ENCODE measurements around the gene TEDC1. TPM values are rescaled to one million over a fixed set of nuclear protein-coding genes. Genes with fewer than 3 reads are reported as not detected.

Gene TEDC1
- polyA plus RNA-seq, 2 donors: 11.8 to 17.6 TPM

DNA sequence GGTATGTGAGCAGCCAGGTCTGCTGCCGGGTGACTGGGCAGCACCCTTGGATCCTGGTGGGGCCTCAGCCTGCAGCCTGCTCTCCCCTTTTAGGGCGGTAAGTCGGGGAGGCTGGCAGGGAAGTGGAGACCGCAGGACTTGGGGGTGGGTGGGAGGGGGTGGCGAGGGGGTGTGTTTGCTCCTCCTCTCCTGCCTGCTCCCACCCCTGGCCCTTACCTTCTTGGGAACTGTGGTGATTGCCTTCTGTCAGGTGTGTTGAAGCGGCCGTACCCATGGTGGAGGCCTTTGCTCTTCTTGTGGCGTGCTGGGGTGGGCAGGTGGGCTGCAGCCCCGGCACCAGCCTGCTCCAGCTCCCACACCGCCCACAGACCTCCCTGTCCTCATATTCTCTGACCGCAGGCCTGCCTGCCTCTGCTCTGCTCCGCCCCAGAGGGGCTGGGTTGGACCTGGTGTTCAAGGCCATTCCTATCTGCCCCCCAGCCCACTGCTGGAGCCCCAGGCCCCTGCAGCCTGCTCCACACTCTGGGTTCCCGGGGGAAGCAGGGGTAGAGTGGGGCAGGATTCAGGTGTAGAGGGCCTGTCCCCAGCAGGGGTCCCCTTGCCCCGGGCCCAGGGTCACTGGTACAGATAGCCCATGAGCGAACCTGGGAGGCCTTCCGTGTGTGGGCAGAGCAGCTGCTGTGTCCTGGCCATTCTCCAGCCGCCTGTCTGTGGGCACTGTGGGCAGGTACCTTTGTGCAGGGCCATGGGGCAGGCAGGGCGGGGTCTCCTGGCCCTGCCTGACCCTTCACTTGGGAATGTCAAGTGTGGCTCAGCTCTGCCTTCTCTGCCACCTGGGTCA lies 5.2 kb downstream of the TEDC1 start:
- H3K4me1 ChIP-seq (ENCODE audit: control insufficient read depth in 2 of 2, insufficient read depth in 2 of 2, low read length in 1 of 2): peaks cover 4 to 15% of the 10 kb centered on the region in 2 donors
- H3K27me3 ChIP-seq (ENCODE audit: control insufficient read depth in 1 of 2, insufficient read depth in 2 of 2, low read length in 2 of 2): no peaks in the 10 kb centered on the region
- no peaks in the 10 kb centered on the region for H3K9me3 ChIP-seq (ENCODE audit: control insufficient read depth in 2 of 2, insufficient read depth in 1 of 2, low read depth in 1 of 2, low read length in 1 of 2)
- no peak overlapping the region for H3K4me3 ChIP-seq (ENCODE audit: low read depth in 1 of 2, low read length in 2 of 2)
- 70 to 81% methylated on average over 17 to 18 of the region's 18 CpGs for WGBS, 2 donors
- H3K27ac ChIP-seq (ENCODE audit: low read depth in 2 of 2, low read length in 1 of 2): no peak overlapping the region
- peaks cover 0 to 9% of the 10 kb centered on the region in 2 donors for H3K36me3 ChIP-seq (ENCODE audit: control insufficient read depth in 2 of 2, insufficient read depth in 2 of 2, low read length in 1 of 2)

DNA sequence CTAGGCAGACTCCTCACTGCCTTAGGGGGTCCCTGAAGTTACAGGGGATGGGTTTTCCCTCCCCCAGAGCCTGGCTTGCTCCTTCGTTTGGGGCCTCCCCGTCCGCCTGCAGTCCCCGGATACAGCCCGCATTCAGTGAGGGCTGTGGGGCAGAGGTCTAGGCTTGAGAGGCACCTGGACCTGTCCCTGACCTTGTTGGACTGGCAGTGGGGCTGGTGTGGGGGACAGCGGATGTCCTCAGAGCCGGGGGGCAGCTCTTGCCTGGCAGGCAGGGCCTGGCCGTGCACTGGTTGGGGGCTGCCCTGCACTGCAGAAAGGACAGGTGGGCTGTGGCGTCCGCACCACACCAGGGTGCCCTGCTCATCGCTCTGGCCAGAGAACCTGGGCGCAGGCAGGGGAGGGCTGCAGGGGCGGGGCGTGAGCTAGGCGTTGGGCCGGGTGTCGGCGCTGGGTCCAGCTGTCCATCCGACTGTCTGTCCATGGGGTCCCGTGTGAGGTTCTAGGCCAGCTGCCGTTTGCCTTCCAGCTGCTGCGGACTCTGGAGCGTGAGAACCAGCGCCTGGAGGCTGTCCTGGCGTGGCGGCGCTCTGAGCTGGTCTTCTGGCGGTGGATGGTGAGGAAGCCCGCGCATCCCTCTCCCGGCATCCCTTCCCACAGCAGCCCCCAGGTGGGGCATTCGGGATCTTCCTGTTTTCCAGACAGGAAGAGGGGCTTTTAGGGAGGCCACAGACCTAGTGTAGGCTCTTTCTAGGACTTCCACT lies 6.0 kb downstream of the TEDC1 start:
- H3K9me3 ChIP-seq (ENCODE audit: control insufficient read depth in 2 of 2, insufficient read depth in 1 of 2, low read depth in 1 of 2, low read length in 1 of 2): no peaks in the 10 kb centered on the region
- H3K27ac ChIP-seq (ENCODE audit: low read depth in 2 of 2, low read length in 1 of 2): no peak overlapping the region
- no peak overlapping the region for H3K4me3 ChIP-seq (ENCODE audit: low read depth in 1 of 2, low read length in 2 of 2)
- WGBS, 2 donors: 93 to 94% methylated on average over 30 to 32 of the region's 32 CpGs
- peaks cover under 1 to 13% of the 10 kb centered on the region in 2 donors for H3K4me1 ChIP-seq (ENCODE audit: control insufficient read depth in 2 of 2, insufficient read depth in 2 of 2, low read length in 1 of 2)
- peaks cover 0 to 9% of the 10 kb centered on the region in 2 donors for H3K36me3 ChIP-seq (ENCODE audit: control insufficient read depth in 2 of 2, insufficient read depth in 2 of 2, low read length in 1 of 2)
- no peaks in the 10 kb centered on the region for H3K27me3 ChIP-seq (ENCODE audit: control insufficient read depth in 1 of 2, insufficient read depth in 2 of 2, low read length in 2 of 2)

DNA sequence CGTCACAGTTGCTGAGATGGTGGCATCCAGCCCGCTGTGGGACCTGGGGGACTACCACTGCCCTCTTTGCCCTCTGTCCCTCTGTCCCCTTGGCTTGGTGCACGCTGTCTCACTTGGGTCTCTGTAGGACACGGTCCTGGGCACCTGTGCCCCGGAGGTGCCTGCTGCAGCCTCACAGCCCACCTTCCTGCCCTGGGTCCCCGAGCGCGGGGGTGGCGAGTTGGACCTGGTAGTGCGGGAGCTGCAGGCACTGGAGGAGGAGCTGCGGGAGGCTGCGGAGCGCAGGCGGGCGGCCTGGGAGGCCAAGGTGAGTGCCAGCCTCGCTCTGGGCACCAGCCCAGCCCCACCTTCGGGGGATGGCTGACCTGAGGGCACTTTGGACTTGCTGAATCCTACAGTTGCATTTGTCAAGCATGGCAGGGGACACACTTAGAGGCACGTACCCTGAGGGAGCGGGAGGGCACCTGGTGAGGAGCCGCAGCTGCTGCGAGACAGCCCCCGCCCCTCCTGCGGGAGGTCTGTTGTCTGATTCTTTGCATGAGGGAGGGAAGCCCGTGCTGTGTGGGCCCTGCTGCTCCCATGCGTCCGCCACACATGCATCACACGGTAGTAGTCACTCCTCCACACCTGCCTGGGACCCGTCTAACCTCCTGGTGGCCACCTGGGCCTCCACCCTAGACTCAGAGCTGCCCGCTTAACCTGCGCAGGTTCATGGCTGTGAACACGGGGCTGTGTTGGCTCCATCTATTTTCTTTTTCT lies 6.8 kb downstream of the TEDC1 start:
- Histone ChIP-seq H3K4me1 (ENCODE audit: control insufficient read depth in 2 of 2, insufficient read depth in 2 of 2, low read length in 1 of 2) (peaks cover 0 to 9% of the 10 kb centered on the region in 2 donors), H3K9me3 (ENCODE audit: control insufficient read depth in 2 of 2, insufficient read depth in 1 of 2, low read depth in 1 of 2, low read length in 1 of 2) (no peaks in the 10 kb centered on the region), H3K27ac (ENCODE audit: low read depth in 2 of 2, low read length in 1 of 2) (no peak overlapping the region), H3K4me3 (ENCODE audit: low read depth in 1 of 2, low read length in 2 of 2) (no peak overlapping the region), H3K36me3 (ENCODE audit: control insufficient read depth in 2 of 2, insufficient read depth in 2 of 2, low read length in 1 of 2) (peaks cover 0 to 9% of the 10 kb centered on the region in 2 donors), H3K27me3 (ENCODE audit: control insufficient read depth in 1 of 2, insufficient read depth in 2 of 2, low read length in 2 of 2) (no peaks in the 10 kb centered on the region)
- WGBS, 2 donors: 91 to 93% methylated on average over 31 of the region's 31 CpGs

DNA sequence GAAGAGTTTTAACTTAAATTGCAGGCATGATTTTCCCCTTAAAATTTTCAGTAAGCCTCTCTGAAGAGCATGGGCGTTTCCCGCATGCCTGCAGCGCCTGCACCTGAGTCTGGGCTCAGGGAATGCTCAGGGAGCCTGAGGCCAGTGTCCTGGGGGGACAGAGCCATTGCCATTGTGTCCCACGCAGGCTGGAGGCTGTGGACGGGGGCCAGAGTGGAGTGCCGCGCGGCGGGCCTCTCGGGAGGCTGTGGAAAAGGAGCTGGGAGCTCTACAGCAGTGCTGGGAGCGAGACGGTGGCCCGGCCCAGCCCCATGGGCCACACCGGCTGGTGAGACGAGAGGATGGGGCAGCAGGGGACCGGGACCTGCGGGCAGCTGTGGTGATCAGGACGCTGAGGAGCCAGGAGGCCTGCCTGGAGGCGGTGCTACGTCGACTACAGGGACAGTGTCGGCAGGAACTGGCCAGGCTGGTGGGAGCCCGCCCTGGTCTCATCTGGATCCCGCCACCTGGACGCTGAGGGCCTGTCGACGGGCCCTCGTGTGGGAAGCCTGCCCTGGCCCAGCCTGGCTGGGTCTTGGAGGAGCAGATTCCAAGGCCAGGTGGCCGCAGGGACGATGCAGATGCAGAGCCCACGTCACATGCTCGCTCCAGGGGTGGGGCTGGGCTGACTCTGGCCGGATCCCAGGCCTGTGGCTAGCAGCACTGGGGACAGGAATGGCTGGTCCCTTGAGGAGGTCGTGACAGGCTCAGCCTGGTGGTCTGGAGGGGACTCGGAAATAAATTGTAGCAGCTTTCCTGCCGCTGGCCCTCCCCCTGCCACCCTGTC lies 7.6 kb downstream of the TEDC1 start:
- Histone ChIP-seq H3K4me1 (ENCODE audit: control insufficient read depth in 2 of 2, insufficient read depth in 2 of 2, low read length in 1 of 2) (peaks cover 0 to 9% of the 10 kb centered on the region in 2 donors), H3K36me3 (ENCODE audit: control insufficient read depth in 2 of 2, insufficient read depth in 2 of 2, low read length in 1 of 2) (peaks cover 0 to 9% of the 10 kb centered on the region in 2 donors), H3K27me3 (ENCODE audit: control insufficient read depth in 1 of 2, insufficient read depth in 2 of 2, low read length in 2 of 2) (no peaks in the 10 kb centered on the region), H3K4me3 (ENCODE audit: low read depth in 1 of 2, low read length in 2 of 2) (no peak overlapping the region), H3K27ac (ENCODE audit: low read depth in 2 of 2, low read length in 1 of 2) (no peak overlapping the region), H3K9me3 (ENCODE audit: control insufficient read depth in 2 of 2, insufficient read depth in 1 of 2, low read depth in 1 of 2, low read length in 1 of 2) (no peaks in the 10 kb centered on the region)
- WGBS, 2 donors: 89 to 91% methylated on average over 36 of the region's 36 CpGs

DNA sequence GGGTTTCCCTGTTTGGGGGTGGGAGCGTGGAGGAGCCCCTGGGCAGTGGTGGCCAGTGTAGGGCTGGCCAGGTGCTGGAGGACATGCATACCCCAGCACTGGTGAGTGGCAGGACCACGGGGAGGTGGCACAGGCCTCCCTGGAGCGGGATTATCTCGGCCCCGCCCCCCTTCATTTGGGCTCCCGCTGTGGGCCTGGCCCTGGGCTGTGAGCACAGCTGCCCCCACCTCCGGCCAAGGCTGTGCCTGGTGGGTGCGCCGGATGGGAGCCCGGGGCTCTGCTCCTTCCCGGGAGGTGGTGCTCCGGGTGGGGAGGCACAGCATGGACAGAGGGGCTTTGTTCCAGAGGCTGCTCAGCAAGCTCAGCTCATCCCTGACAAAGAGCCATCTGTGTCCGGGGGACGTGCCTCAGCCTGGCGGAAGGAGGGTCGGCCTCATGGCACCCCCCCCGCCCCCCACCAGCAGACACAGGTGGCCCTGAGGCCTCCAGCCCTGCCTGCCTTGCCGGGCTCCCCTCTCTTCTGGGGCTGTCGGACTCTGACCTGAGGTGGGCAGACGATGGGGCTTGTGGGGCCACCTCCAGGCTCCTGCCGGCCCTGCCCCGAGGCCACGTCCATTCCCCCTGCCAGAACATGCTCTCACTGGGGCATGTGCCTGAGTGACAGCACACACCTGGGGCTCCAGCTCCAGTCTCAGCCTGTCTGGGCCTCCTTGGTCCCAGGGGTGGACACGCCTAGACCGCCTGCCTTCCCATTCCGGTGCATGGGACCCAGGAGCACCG lies 8.4 kb downstream of the TEDC1 start:
- WGBS, 2 donors: 50 to 72% methylated on average over 19 to 27 of the region's 27 CpGs
- H3K36me3 ChIP-seq (ENCODE audit: control insufficient read depth in 2 of 2, insufficient read depth in 2 of 2, low read length in 1 of 2): peaks cover 0 to 9% of the 10 kb centered on the region in 2 donors
- no peak overlapping the region for H3K27ac ChIP-seq (ENCODE audit: low read depth in 2 of 2, low read length in 1 of 2)
- no peak overlapping the region for H3K4me3 ChIP-seq (ENCODE audit: low read depth in 1 of 2, low read length in 2 of 2)
- H3K27me3 ChIP-seq (ENCODE audit: control insufficient read depth in 1 of 2, insufficient read depth in 2 of 2, low read length in 2 of 2): no peaks in the 10 kb centered on the region
- H3K9me3 ChIP-seq (ENCODE audit: control insufficient read depth in 2 of 2, insufficient read depth in 1 of 2, low read depth in 1 of 2, low read length in 1 of 2): no peaks in the 10 kb centered on the region
- H3K4me1 ChIP-seq (ENCODE audit: control insufficient read depth in 2 of 2, insufficient read depth in 2 of 2, low read length in 1 of 2): peaks cover 0 to 9% of the 10 kb centered on the region in 2 donors

DNA sequence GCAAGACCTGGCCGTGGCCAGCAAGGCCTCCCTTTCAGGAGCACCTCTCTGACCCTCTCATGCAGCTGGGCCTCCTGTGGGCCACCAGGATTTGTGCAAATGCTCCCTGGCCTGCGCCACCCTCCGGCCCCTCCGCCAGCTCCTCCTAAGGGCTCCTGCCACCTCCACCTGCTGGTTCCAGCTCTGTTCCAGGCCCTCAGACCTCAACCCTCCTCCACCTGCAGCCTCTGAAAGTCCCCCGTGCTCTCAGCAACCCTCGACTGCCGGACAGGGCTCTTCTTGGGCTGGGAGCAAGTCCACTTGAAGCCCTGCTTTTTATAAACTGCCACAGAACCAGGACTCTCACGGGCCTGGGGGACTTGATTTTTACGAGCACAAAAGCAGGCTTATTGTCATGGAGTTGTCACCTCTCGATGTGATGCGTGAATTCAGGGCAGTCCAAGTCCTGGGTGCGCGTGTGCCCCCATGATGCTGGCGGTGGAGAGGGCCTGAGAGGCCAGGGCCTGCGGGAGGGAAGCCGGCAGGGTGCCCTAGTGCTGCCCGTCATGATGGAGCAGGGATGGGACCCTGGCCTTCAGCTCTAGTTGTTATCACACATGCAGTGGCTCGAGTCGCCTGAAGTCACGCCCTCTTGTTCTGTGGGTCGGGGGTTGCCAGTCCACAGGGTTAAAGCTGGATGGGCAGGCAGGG lies 9.1 kb downstream of the TEDC1 start:
- Histone ChIP-seq H3K4me1 (ENCODE audit: control insufficient read depth in 2 of 2, insufficient read depth in 2 of 2, low read length in 1 of 2) (peaks cover 0 to 8% of the 10 kb centered on the region in 2 donors), H3K36me3 (ENCODE audit: control insufficient read depth in 2 of 2, insufficient read depth in 2 of 2, low read length in 1 of 2) (peaks cover 0 to 9% of the 10 kb centered on the region in 2 donors), H3K4me3 (ENCODE audit: low read depth in 1 of 2, low read length in 2 of 2) (no peak overlapping the region), H3K9me3 (ENCODE audit: control insufficient read depth in 2 of 2, insufficient read depth in 1 of 2, low read depth in 1 of 2, low read length in 1 of 2) (no peaks in the 10 kb centered on the region), H3K27me3 (ENCODE audit: control insufficient read depth in 1 of 2, insufficient read depth in 2 of 2, low read length in 2 of 2) (no peaks in the 10 kb centered on the region), H3K27ac (ENCODE audit: low read depth in 2 of 2, low read length in 1 of 2) (no peak overlapping the region)
- 81 to 84% methylated on average over 21 of the region's 21 CpGs for WGBS, 2 donors

DNA sequence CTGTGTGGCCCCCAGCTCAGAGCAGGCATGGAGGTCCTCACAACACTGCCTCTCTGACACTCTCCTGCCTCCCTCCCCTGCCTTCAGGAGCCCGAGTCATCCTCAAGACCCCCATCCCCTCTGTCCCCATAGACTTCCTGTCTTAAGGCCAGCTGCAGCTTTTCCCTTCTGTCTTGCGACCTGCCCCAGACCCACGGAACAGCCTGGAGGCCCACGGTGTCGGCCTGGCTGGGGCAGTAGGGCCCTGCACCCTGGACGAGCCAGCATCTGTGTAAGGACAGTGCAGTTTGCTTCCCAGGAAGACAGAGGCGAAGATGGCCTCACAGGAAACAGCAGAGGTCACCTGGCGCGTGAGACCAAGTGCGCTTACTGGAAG lies 9.7 kb downstream of the TEDC1 start:
- Histone ChIP-seq H3K4me1 (ENCODE audit: control insufficient read depth in 2 of 2, insufficient read depth in 2 of 2, low read length in 1 of 2) (peaks cover 0 to 3% of the 10 kb centered on the region in 2 donors), H3K36me3 (ENCODE audit: control insufficient read depth in 2 of 2, insufficient read depth in 2 of 2, low read length in 1 of 2) (peaks cover 0 to 9% of the 10 kb centered on the region in 2 donors), H3K9me3 (ENCODE audit: control insufficient read depth in 2 of 2, insufficient read depth in 1 of 2, low read depth in 1 of 2, low read length in 1 of 2) (no peaks in the 10 kb centered on the region), H3K27ac (ENCODE audit: low read depth in 2 of 2, low read length in 1 of 2) (no peak overlapping the region), H3K4me3 (ENCODE audit: low read depth in 1 of 2, low read length in 2 of 2) (no peak overlapping the region), H3K27me3 (ENCODE audit: control insufficient read depth in 1 of 2, insufficient read depth in 2 of 2, low read length in 2 of 2) (no peaks in the 10 kb centered on the region)
- 67 to 76% methylated on average over 10 of the region's 10 CpGs for WGBS, 2 donors

All from esophagus (tissue), 2 donors.